A673 (cell line): ENCODE data around the gene CD226. TPM values are rescaled to one million over a fixed set of nuclear protein-coding genes. Genes with fewer than 3 reads are reported as not detected.

Experiments
- BruUV-seq: library from RNA; stranded (reverse); fragments of 400-500 nt; replicated peaks from 2 replicates; lab custom pipeline; 2021; lab: Mats Ljungman, UMichigan
- CTCF ChIA-PET: fragments of 300-600 bp; sonication (Branson Sonifier 250); formaldehyde crosslinking; loops from one replicate; lab custom pipeline; 2022; ENCODE audit warnings: antibody characterized with exemption; lab: Charles Lee
- POLR2A ChIA-PET: fragments of 300-600 bp; sonication (Branson Sonifier 250); formaldehyde crosslinking; loops from one replicate; lab custom pipeline; 2022; ENCODE audit warnings: antibody characterized with exemption; ENCODE audit not compliant: low non-redundant PET; lab: Charles Lee
- DNase-seq: peaks from one replicate; pipeline ENCODE4 v3.0.0-alpha.2; 2015; ENCODE audit warnings: low spot score
- H3K27ac ChIP-seq: fragments of 200-600 bp; sonication (generic); 2 replicates; pipeline ENCODE4 v1.5.1; 2016; ENCODE audit warnings: mixed run types, low read depth, mild to moderate bottlenecking, mixed read lengths, antibody characterized with exemption, low read length; ENCODE audit not compliant: poor library complexity, severe bottlenecking
- H3K27me3 ChIP-seq: fragments of 200-600 bp; sonication (generic); replicated peaks from 2 replicates; pipeline ENCODE4 v1.6.1; 2017; ENCODE audit warnings: mixed run types, low read depth, mild to moderate bottlenecking, mixed read lengths, antibody characterized with exemption, low read length; ENCODE audit not compliant: insufficient read depth, poor library complexity
- H3K36me3 ChIP-seq: fragments of 200-600 bp; sonication (generic); 2 replicates; pipeline ENCODE4 v1.6.1; 2016; ENCODE audit warnings: mixed run types, mild to moderate bottlenecking, mixed read lengths, antibody characterized with exemption, low read length; ENCODE audit not compliant: insufficient read depth, poor library complexity, severe bottlenecking
- H3K4me1 ChIP-seq: fragments of 200-600 bp; sonication (generic); 2 replicates; pipeline ENCODE4 v1.6.1; 2017; ENCODE audit warnings: mixed run types, mild to moderate bottlenecking, mixed read lengths, antibody characterized with exemption, low read length; ENCODE audit not compliant: insufficient read depth, poor library complexity, severe bottlenecking
- H3K4me3 ChIP-seq: fragments of 200-600 bp; sonication (generic); 2 replicates; pipeline ENCODE4 v1.5.1; 2016; ENCODE audit warnings: low read depth, mixed run types, mild to moderate bottlenecking, mixed read lengths, low read length; ENCODE audit not compliant: poor library complexity, severe bottlenecking
- H3K9me3 ChIP-seq: fragments of 200-600 bp; sonication (generic); 2 replicates; pipeline ENCODE4 v1.6.1; 2016; ENCODE audit warnings: mixed run types, low read depth, mild to moderate bottlenecking, mixed read lengths, antibody characterized with exemption, low read length; ENCODE audit not compliant: poor library complexity, severe bottlenecking
- CTCF ChIP-seq: fragments of 300-800, 200-600 bp; sonication (generic); conservative IDR thresholded peaks from 2 replicates; pipeline ENCODE4 v1.5.1; 2017; ENCODE audit warnings: low read depth, mild to moderate bottlenecking, antibody characterized with exemption, low read length, moderate library complexity, mixed read lengths
- EZH2 ChIP-seq: fragments of 200-600 bp; sonication (generic); IDR thresholded peaks from 2 replicates; pipeline ENCODE4 v1.6.1; 2017; ENCODE audit warnings: borderline replicate concordance, low read depth, mild to moderate bottlenecking, mixed read lengths, antibody characterized with exemption, low read length; ENCODE audit not compliant: poor library complexity, severe bottlenecking
- intact Hi-C: fragments of 100-400 bp; cut with micrococcal nuclease; formaldehyde crosslinking; loops from one replicate; pipeline ENCODE4 v1.10.0; 2022; ENCODE audit not compliant: unreplicated experiment
- total RNA-seq: library from RNA; stranded (reverse); gene quantifications from 2 replicates; pipeline ENCODE4 v1.2.3, GENCODE V29; 2021

The CD226 gene
- total RNA-seq, 1 experiment from 2014 or later, result 0.71 TPM

- Histone ChIP-seq H3K36me3 (no peaks in the 10 kb centered on the region), H3K4me3 (no peak overlapping the region), H3K4me1 (no peaks in the 10 kb centered on the region), H3K9me3 (no peaks in the 10 kb centered on the region), H3K27ac (no peak overlapping the region), H3K27me3 (no peaks in the 10 kb centered on the region)
- CTCF ChIA-PET, result no interaction called here
- no peak for DNase-seq
- no peak for TF ChIP-seq EZH2
- intact Hi-C loops, result no loop called here
- POLR2A ChIA-PET, result no interaction called here
- no TSS peak for BruUV-seq
Measured at GRCh38 chr18:69878213-69878933, 69.3 kb downstream of the CD226 start.

DNA sequence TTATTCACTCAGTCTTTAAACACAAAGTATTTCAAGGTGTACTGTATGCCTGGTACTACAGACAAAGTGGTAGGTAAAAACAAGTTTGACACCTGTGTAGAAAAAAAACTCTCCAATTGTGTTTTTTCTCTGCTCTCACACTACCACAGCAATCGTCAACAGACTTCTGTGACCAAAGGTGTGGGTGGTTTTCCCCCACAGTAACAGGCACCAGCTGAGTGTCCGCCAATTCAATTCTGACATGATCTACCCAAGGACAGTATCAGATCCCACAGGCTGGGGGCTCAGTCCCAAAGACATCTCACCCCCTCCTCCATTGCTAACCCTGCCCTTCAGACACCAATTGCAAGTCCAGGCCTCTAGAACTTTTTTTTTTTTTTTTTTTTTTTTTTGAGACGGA lies 71.2 kb downstream of the CD226 start:
- Histone ChIP-seq H3K36me3 (no peaks in the 10 kb centered on the region), H3K27ac (no peak overlapping the region), H3K4me3 (no peak overlapping the region), H3K27me3 (no peaks in the 10 kb centered on the region), H3K4me1 (no peaks in the 10 kb centered on the region), H3K9me3 (no peaks in the 10 kb centered on the region)
- ChIA-PET CTCF (no interaction called here), POLR2A (no interaction called here)
- TF ChIP-seq EZH2 (no peak), CTCF (no peak)
- no TSS peak for BruUV-seq
- DNase-seq, result no peak
- intact Hi-C loops, result no loop called here

- Histone ChIP-seq H3K27me3 (no peaks in the 10 kb centered on the region), H3K27ac (no peak overlapping the region), H3K4me3 (no peak overlapping the region), H3K9me3 (no peaks in the 10 kb centered on the region), H3K4me1 (no peaks in the 10 kb centered on the region), H3K36me3 (no peaks in the 10 kb centered on the region)
- CTCF ChIA-PET, result no interaction called here
- DNase-seq, result no peak
- no peak for TF ChIP-seq CTCF
- TF ChIP-seq EZH2, result no peak
- POLR2A ChIA-PET, result no interaction called here
- no TSS peak for BruUV-seq
- intact Hi-C loops, result no loop called here
Measured at GRCh38 chr18:69874058-69874457, 73.6 kb downstream of the CD226 start.

DNA sequence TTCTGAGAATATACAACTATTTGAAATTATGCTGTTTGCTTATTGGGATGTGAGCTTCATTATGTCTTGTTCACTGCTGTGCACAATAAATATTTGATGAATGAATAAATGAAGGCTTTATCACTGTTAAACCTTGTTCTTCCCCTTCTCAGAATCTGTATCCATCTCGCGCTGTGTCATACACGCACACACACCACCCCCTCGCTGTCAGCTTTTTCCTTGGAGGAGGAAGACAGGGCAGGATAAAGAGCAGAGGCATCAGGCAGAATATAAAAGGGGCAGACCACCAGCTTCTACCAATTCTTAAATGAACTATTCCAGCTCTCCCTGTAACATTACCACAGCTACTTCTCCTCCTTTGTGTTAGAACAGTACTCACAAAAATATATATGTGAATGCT lies 75.0 kb downstream of the CD226 start:
- ChIA-PET CTCF (no interaction called here), POLR2A (no interaction called here)
- no TSS peak for BruUV-seq
- Histone ChIP-seq H3K27me3 (no peaks in the 10 kb centered on the region), H3K4me1 (no peaks in the 10 kb centered on the region), H3K9me3 (no peaks in the 10 kb centered on the region), H3K4me3 (no peak overlapping the region), H3K27ac (no peak overlapping the region), H3K36me3 (no peaks in the 10 kb centered on the region)
- TF ChIP-seq CTCF, result no peak
- no peak for TF ChIP-seq EZH2
- intact Hi-C loops, result no loop called here
- no peak for DNase-seq
